Fibroblast of mammary gland (primary cell): Measurements from ENCODE around the gene HOMER3.
A peak's percentile ranks its signal among the peaks of the same experiment; 100 is the strongest.

Experiments
- DNase-seq: peaks from one replicate; pipeline ENCODE4 v3.0.0-alpha.2; 2010; ENCODE audit warnings: low read depth
- H3K4me3 ChIP-seq: 2 replicates; pipeline ENCODE4 v1.5.1; 2011; ENCODE audit warnings: low read depth, mild to moderate bottlenecking, low read length, moderate library complexity; ENCODE audit not compliant: control insufficient read depth
- TF ChIP-seq, protein P1 (sequence below): conservative IDR thresholded peaks from 2 replicates; pipeline ENCODE4 v1.5.1; 2011; ENCODE audit warnings: low read depth, low read length, inconsistent platforms; ENCODE audit not compliant: control insufficient read depth, insufficient read depth

The HOMER3 gene

DNA sequence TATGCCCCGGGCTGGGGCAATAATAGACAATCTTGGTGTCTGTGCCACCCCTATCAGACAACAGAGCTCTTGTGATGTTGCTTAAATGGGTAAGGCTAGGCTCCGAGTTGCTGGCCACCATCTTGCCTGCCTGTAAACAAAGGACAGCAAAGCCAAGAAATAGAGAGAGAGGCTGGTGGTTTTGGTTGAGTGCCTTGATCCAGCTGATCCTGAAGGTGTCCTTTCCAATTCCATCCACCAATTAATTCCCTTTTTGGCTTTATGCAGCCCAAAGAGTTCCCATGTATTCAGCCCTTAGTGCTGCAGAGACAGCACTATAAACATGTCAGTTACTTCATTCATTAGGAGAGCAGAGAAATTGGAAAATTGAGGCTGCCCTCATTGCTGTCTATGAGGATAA lies 41.7 kb upstream of the HOMER3 start:
- no peak for DNase-seq
- TF ChIP-seq, protein P1, sequence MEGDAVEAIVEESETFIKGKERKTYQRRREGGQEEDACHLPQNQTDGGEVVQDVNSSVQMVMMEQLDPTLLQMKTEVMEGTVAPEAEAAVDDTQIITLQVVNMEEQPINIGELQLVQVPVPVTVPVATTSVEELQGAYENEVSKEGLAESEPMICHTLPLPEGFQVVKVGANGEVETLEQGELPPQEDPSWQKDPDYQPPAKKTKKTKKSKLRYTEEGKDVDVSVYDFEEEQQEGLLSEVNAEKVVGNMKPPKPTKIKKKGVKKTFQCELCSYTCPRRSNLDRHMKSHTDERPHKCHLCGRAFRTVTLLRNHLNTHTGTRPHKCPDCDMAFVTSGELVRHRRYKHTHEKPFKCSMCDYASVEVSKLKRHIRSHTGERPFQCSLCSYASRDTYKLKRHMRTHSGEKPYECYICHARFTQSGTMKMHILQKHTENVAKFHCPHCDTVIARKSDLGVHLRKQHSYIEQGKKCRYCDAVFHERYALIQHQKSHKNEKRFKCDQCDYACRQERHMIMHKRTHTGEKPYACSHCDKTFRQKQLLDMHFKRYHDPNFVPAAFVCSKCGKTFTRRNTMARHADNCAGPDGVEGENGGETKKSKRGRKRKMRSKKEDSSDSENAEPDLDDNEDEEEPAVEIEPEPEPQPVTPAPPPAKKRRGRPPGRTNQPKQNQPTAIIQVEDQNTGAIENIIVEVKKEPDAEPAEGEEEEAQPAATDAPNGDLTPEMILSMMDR = no peak
- H3K4me3 ChIP-seq = no peak overlapping the region

DNA sequence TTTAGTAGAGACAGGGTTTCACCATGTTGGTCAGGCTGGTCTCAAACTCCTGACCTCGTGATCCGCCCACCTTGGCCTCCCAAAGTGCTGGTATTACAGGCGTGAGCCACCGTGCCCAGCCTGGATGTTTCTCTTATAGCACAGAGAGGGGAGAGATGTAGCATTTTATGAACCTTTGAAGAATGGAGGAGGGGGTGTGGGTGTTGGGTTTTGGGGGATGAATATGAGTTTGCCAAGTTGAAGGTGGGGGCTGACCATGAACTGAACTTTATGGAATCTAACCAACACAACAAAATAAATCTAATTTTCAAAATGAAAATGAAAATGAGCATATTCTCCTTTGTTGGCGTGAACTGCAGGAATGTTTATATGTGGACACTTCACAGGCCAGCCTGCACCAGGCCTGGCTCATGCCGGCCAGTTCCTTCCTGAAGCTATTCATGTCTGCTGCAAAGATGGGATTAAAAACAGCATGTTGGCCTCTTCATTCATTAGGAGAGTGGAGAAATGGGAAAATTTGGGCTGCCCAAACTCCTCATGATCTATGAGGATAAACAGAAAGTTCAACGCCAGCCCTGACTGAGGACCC lies 39.5 kb upstream of the HOMER3 start:
- no peak for DNase-seq
- TF ChIP-seq, protein P1 = no peak
- no peak overlapping the region for H3K4me3 ChIP-seq

DNA sequence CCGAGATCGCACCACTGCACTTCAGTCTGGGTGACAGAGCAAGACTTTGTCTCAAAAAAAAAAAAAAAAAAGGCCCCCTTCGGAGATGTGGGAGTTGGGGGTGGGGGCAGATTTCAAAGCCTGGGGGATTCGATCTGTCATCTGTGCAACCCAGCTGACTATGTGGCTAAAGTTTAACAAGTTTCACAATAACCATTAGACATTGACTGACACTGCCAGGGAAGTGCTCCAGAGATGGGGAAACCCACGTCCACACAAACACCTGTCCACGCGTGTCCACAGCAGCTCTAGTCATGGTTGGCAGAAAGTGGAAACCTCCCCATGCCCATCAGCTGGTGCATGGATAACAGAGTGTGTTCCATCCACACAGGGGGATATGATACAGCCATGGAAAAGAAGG lies 37.6 kb upstream of the HOMER3 start:
- TF ChIP-seq, protein P1 = no peak
- DNase-seq = no peak
- H3K4me3 ChIP-seq = no peak overlapping the region

DNA sequence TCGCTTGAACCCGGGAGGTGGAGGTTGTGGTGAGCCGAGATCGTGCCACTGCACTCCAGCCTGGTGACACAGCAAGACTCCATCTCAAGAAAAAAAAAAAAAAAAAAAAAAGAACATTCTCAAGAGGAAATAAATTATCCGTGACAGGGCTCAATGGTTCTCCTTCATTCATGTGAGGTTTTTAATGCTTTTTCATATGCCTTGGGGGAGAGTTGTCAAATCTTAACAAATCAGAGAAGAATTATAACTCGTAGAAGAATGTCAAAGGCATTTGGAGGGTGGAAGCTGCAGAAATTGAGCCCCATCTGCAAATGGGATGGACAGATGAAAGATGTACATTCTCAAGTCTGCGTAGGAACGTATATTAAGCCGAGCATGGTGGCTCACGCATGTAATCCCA lies 34.9 kb upstream of the HOMER3 start:
- TF ChIP-seq, protein P1 = no peak
- no peak for DNase-seq
- no peak overlapping the region for H3K4me3 ChIP-seq

DNA sequence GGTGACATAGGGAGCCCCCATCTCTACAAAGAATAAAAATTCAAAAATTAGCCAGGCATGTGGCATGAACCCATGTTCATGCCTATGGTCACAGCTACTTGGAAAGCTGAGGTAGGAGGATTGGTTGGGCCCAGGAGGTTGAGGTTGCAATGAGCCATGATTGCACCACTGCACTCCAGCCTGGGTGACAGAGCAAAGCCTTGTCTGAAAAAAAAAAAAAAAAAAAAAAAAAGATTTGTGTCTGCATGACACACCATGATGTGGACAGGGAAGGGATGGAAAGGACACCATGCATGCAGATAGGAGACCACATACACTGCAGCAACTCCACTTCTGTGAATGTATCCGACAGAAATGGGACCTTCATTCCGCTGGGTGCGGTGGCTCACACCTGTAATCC lies 34.0 kb upstream of the HOMER3 start:
- TF ChIP-seq, protein P1 = no peak
- peak; percentile 56 for DNase-seq
- no peak overlapping the region for H3K4me3 ChIP-seq

DNA sequence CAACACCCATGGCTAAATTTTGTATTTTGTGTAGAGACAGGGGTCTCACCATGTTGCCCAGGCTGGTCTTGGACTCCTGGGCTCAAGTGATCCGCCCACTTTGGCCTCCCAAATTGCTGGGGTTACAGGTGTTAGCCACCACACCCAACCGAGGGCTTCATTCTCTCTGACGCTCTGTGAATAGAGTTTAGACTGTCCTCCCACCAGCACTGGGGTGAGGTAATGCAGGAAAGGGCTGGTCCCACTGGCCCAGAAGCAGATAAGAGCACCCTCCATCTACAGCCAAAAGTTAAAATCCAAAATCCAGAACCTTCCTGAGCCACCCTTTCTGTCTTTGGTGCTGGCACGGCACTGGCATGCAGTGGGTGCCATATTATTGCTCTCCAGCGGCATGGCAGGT lies 31.8 kb upstream of the HOMER3 start:
- TF ChIP-seq, protein P1 = no peak
- no peak for DNase-seq
- H3K4me3 ChIP-seq = no peak overlapping the region

DNA sequence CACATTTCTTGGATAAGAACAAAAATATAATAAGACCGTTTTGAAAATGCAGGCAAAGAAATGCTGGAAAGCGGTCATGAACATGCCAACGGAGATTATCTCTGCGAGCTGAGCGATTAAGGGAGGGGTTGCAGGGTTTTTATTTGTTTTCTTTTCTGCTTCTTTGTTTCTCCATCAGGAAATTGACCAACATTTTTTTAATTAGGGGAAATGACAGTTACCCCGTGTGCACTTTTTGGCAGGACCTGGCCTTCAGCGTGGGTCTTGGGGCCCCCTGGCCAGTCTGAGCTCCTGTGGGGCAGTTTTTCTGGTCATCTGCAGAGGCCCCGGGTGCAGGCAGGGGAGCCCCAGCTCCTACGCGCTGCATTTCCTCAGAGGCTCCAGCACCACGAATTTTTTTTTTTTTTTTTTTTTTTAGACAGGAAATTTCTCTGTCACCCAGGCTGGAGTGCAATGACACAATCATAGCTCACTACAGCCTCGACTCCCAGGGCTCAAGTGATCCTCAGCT lies 31.3 kb upstream of the HOMER3 start:
- TF ChIP-seq, protein P1 = no peak
- no peak overlapping the region for H3K4me3 ChIP-seq
- peak; percentile 20 for DNase-seq
